GM19438 (cell line): ENCODE data around the gene RGR.

ENCODE experiments used
- ATAC-seq: cut with Tn5 transposase; IDR thresholded peaks from one replicate; pipeline ENCODE4 v1.9.1; 2021; ENCODE audit warnings: low read depth; ENCODE audit not compliant: unreplicated experiment

The RGR gene

GRCh38 chr10:84293171-84293570 lies 48.3 kb downstream of the RGR start:
- ATAC-seq = no peak

DNA sequence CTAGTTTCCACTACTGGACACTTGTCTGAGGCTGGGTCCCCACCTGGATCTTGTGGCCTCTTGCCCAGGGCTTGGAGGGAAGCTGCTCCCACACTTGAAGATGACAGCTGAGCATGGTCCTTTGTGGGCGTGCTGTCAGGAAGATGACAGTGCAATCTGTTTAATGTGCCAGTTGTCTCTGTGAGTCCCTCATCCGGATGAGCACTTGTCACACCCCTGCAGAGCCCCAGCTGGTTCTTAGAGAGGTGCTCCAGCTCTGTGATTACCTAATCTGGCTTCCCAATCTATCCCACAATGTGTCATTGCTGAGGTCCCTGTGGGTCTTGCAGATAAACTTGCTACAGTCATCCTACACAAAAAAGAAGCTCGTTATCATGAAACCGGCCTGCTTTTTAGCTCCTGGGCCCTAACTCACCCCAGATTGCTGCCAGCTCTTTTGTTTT lies 48.7 kb downstream of the RGR start:
- ATAC-seq = no peak

DNA sequence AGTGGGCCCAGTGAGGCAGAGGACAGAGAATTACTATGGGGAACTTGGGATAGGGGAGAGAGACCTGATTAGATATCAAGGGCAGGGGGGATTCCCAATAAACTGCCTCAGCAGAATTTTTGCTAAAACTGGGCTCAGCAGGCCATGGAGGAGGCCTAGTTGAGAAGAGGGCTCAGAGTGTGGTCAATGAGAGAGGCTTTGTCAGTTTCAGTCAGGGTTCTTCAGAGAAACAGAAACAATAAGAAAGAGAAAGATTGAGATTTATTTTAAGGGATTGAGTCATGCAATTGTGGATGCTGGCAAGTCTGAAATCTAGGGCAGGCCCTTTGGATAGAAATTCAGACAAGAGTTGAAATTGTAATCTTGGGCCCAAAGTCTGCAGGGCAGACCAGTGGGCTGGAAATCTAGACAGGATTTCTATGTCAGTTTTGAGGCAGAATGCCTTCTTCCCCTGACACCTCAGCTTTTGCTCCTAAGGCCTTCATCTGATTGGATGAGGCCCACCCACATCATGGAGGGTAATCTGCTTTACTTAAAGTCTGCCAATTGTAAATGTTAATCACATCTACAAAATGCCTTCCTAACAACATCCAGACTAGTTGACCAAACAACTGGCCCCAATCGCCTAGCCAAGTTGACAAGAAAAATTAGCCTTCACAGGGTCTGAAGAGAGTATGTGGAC lies 50.1 kb downstream of the RGR start:
- ATAC-seq = peak; percentile 66

- ATAC-seq = no peak
Observed at GRCh38 chr10:84296091-84296981, 51.5 kb downstream of the RGR start.

GRCh38 chr10:84298057-84298456 lies 53.2 kb downstream of the RGR start:
- ATAC-seq = no peak

- no peak for ATAC-seq
Observed at GRCh38 chr10:84302223-84302622, 57.4 kb downstream of the RGR start.

- ATAC-seq = no peak
Observed at GRCh38 chr10:84306751-84307384, 62.0 kb downstream of the RGR start.

DNA sequence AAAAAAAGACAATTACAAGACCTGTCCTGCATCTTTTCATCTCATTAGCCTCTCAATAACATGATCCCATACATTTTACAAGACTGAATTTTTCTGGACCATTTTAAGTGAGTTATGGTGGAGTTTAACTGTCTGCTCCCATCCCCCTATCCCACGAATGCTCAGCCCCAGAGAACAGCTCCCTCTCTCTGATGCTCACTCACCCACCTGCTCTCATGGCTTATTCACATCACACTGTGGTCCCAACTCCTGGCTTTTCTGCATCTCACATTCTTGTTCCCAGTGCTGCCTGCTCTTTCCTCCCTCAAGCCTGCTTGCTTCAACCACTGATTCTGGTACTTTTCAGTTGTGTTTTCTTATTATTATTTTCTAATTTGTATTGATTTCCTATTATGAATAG lies 63.2 kb downstream of the RGR start:
- no peak for ATAC-seq

GRCh38 chr10:84308481-84309304 lies 63.8 kb downstream of the RGR start:
- ATAC-seq = peak; percentile 66
